Brain pericyte (primary cell): Measurements from ENCODE around the gene CWF19L1.
A peak's percentile ranks its signal among the peaks of the same experiment; 100 is the strongest.

ENCODE experiments used
- DNase-seq: peaks from one replicate; pipeline ENCODE4 v3.0.0-alpha.2; 2012; ENCODE audit warnings: low read depth, low spot score

CWF19L1 gene

GRCh38 chr10:100253041-100253440 is 14.4 kb downstream of the CWF19L1 start:
- DNase-seq = no peak

- no peak for DNase-seq
Measured at GRCh38 chr10:100248820-100249219, 18.6 kb downstream of the CWF19L1 start.

GRCh38 chr10:100245484-100246220 is 21.8 kb downstream of the CWF19L1 start:
- no peak for DNase-seq

GRCh38 chr10:100239851-100240250 is 27.6 kb downstream of the CWF19L1 start:
- no peak for DNase-seq

GRCh38 chr10:100238429-100238828 is 29.0 kb downstream of the CWF19L1 start:
- no peak for DNase-seq

- no peak for DNase-seq
Measured at GRCh38 chr10:100232101-100232500, 35.3 kb downstream of the CWF19L1 start.

GRCh38 chr10:100229819-100230422 is 37.5 kb downstream of the CWF19L1 start:
- no peak for DNase-seq

- DNase-seq = no peak
Measured at GRCh38 chr10:100223879-100224278, 43.6 kb downstream of the CWF19L1 start.

- no peak for DNase-seq
Measured at GRCh38 chr10:100222529-100222928, 44.9 kb downstream of the CWF19L1 start.

GRCh38 chr10:100216006-100216405 is 51.4 kb downstream of the CWF19L1 start:
- DNase-seq = no peak

- DNase-seq = no peak
Measured at GRCh38 chr10:100209303-100209702, 58.1 kb downstream of the CWF19L1 start.

GRCh38 chr10:100208276-100208675 is 59.2 kb downstream of the CWF19L1 start:
- no peak for DNase-seq

- no peak for DNase-seq
Measured at GRCh38 chr10:100204370-100204769, 63.1 kb downstream of the CWF19L1 start.

GRCh38 chr10:100201549-100201948 is 65.9 kb downstream of the CWF19L1 start:
- DNase-seq = no peak

- DNase-seq = no peak
Measured at GRCh38 chr10:100194711-100195110, 72.7 kb downstream of the CWF19L1 start.

GRCh38 chr10:100192350-100192749 is 75.1 kb downstream of the CWF19L1 start:
- DNase-seq = no peak

GRCh38 chr10:100186253-100187212 is 80.9 kb downstream of the CWF19L1 start:
- DNase-seq = no peak

GRCh38 chr10:100185364-100186252 is 81.8 kb downstream of the CWF19L1 start, which contains the start of gene ERLIN1:
Gene ERLIN1 (minus strand): TSS chr10:100186029. CDS start chr10:100185626, 403 bp downstream.
- DNase-seq = peak; percentile 69

GRCh38 chr10:100184840-100185239 is 82.6 kb downstream of the CWF19L1 start:
- no peak for DNase-seq

- no peak for DNase-seq
Measured at GRCh38 chr10:100184426-100184825, 83.0 kb downstream of the CWF19L1 start.

GRCh38 chr10:100183481-100183880 is 84.0 kb downstream of the CWF19L1 start:
- DNase-seq = no peak
